ENCODE data around the gene SLC16A7. TPM values are rescaled to one million over a fixed set of nuclear protein-coding genes. Genes with fewer than 3 reads are reported as not detected.
A peak's percentile ranks its signal among the peaks of the same experiment; 100 is the strongest.

The SLC16A7 gene
- total RNA-seq, 6 experiments from 2014 or later: 38.3 to 49.6 (median 41.7) TPM

DNA sequence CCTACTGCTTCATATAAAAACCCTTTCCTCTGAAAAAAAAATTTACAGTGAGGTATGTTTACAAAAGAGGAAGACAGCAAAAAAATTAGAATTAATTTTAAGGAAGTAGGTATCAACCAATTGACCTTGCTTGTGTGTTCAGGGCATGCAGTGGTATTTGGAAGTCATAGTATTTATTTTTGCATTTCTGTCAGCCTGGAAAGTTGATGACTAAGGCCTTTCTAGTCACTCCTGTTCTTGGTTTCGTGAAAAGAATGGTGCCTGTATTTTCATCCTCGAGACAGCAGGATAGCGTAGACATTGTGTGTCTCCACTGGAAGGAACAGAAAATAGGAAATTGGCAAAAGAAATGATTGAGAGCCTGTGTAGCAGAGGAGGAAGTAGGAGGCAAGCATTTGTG is 24.5 kb downstream of the SLC16A7 start:
- no peak for TF ChIP-seq CTCF (IDR thresholded peaks at IDR 0.05)
- no peak for DNase-seq
- no peaks in the 10 kb centered on the region for H3K9me3 Mint-ChIP-seq
- 0 out of 2 replicates have a peak overlapping the region, but pooled peaks have one; percentile 6 for H3K27ac Mint-ChIP-seq
- no peak overlapping the region for H3K4me3 Mint-ChIP-seq
- H3K36me3 Mint-ChIP-seq (ENCODE audit: low read depth): peaks cover 2% of the 10 kb centered on the region
- H3K4me1 Mint-ChIP-seq (ENCODE audit: low read depth): peaks cover 23% of the 10 kb centered on the region
- no peaks in the 10 kb centered on the region for H3K27me3 Mint-ChIP-seq (ENCODE audit: insufficient read depth)

DNA sequence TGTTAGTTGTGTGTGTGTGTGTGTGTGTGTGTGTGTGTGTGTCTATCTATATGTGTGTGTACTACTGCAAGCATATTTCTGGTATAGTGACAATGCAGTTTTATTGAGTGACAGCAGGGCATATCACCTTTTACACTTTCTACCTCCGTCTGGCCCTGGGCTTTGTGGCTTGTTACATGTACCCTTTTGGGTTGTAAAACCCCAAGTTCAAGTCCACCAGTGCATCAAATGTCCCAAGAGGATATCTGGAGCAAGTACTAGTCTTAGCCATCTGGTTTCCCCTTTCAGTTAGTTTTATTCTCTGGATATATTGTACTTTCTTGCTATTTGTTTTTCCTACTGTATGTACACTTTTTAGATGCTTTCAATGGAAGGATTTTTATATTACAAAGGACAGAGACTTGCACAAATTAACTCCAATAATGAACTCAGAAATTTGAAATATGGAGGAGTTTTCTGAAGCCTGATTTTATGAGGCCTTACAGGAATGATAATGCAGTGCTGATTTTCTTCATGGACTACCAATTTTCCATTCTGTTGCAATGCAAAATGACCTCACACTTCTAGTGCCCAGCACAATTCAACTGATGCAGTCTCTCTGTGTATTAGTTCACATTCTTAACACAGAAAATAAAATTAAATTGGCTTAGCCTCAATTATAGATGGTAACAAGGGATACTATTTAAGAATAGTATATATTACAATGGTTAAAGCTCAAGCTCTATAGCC is 29.1 kb downstream of the SLC16A7 start:
- no peak for DNase-seq
- 0 out of 2 replicates have a peak, but pooled peaks cover 5% of the 10 kb centered on the region for H3K36me3 Mint-ChIP-seq (ENCODE audit: low read depth)
- H3K4me1 Mint-ChIP-seq (ENCODE audit: low read depth): peaks cover 31% of the 10 kb centered on the region
- H3K27me3 Mint-ChIP-seq (ENCODE audit: insufficient read depth): no peaks in the 10 kb centered on the region
- H3K4me3 Mint-ChIP-seq: no peak overlapping the region
- TF ChIP-seq CTCF (IDR thresholded peaks at IDR 0.05): no peak
- no peaks in the 10 kb centered on the region for H3K9me3 Mint-ChIP-seq
- no peak overlapping the region for H3K27ac Mint-ChIP-seq

DNA sequence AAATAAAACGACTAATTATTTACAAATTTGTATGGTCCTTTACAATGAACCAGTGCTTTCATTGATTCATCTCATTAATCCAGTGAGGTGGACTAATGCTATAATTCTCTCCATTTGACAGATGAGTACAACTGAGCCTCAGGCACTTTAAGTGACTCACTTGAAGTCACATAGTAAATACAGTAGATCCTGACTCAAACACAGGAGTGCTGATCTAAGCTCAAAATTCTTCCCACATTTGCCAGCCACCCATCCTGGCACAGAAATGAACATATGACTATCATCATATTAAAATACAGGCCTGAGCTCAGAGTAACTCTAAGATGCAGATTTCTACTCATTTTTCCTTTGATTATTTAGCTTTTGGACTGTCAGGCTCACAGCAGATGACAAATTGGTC is 30.6 kb downstream of the SLC16A7 start:
- peak overlapping the region; percentile 16; the same call in 1 of the 2 replicates for H3K27ac Mint-ChIP-seq
- no peaks in the 10 kb centered on the region for H3K9me3 Mint-ChIP-seq
- H3K27me3 Mint-ChIP-seq (ENCODE audit: insufficient read depth): no peaks in the 10 kb centered on the region
- 0 out of 2 replicates have a peak, but pooled peaks cover 5% of the 10 kb centered on the region for H3K36me3 Mint-ChIP-seq (ENCODE audit: low read depth)
- peak; percentile 60 for DNase-seq
- H3K4me3 Mint-ChIP-seq: no peak overlapping the region
- no peak for TF ChIP-seq CTCF (IDR thresholded peaks at IDR 0.05)
- H3K4me1 Mint-ChIP-seq (ENCODE audit: low read depth): peaks cover 25% of the 10 kb centered on the region

- Mint-ChIP-seq H3K27me3 (ENCODE audit: insufficient read depth) (no peaks in the 10 kb centered on the region), H3K4me3 (no peak overlapping the region), H3K4me1 (ENCODE audit: low read depth) (peaks cover 25% of the 10 kb centered on the region), H3K9me3 (no peaks in the 10 kb centered on the region), H3K27ac (no peak overlapping the region), H3K36me3 (ENCODE audit: low read depth) (0 out of 2 replicates have a peak, but pooled peaks cover 5% of the 10 kb centered on the region)
- no peak for TF ChIP-seq CTCF (IDR thresholded peaks at IDR 0.05)
- no peak for DNase-seq
These were observed 31.8 kb downstream of the SLC16A7 start for GRCh38 chr12:59627582-59627981.

GRCh38 chr12:59629890-59630289 is 34.1 kb downstream of the SLC16A7 start:
- H3K27ac Mint-ChIP-seq: no peak overlapping the region
- H3K27me3 Mint-ChIP-seq (ENCODE audit: insufficient read depth): no peaks in the 10 kb centered on the region
- H3K9me3 Mint-ChIP-seq: no peaks in the 10 kb centered on the region
- H3K4me3 Mint-ChIP-seq: no peak overlapping the region
- peaks cover 5% of the 10 kb centered on the region; the same call in 1 of the 2 replicates for H3K36me3 Mint-ChIP-seq (ENCODE audit: low read depth)
- TF ChIP-seq CTCF (IDR thresholded peaks at IDR 0.05): no peak
- no peak for DNase-seq
- peaks cover 19% of the 10 kb centered on the region for H3K4me1 Mint-ChIP-seq (ENCODE audit: low read depth)
